Osteoblast (primary cell): ENCODE results near the gene CDK10. TPM values are rescaled to one million over a fixed set of nuclear protein-coding genes. Genes with fewer than 3 reads are reported as not detected.
"Not testable (repeated sequence)": the region's sequence is repeated elsewhere in the genome, so short reads cannot be mapped to it uniquely, and the experiment has no call there.

Experiments used
- DNase-seq: peaks from one replicate; pipeline ENCODE4 v3.0.0; 2011; ENCODE audit warnings: low spot score, mixed read lengths; ENCODE audit not compliant: insufficient read length; ENCODE audit errors: missing footprints
- H2AFZ ChIP-seq: 2 replicates; pipeline ENCODE4 v1.6.0; 2011; ENCODE audit warnings: mild to moderate bottlenecking, low read length
- H3K27ac ChIP-seq: 2 replicates; pipeline ENCODE4 v1.5.1; 2011; ENCODE audit warnings: mild to moderate bottlenecking, low read depth, low read length, moderate library complexity
- H3K27me3 ChIP-seq: 2 replicates; pipeline ENCODE4 v1.6.0; 2012; ENCODE audit warnings: mild to moderate bottlenecking, control low read depth, inconsistent platforms, low read length, moderate library complexity; ENCODE audit not compliant: insufficient read depth
- H3K36me3 ChIP-seq: 2 replicates; pipeline ENCODE4 v1.5.1; 2011; ENCODE audit warnings: mild to moderate bottlenecking, low read length, control low read depth, moderate library complexity; ENCODE audit not compliant: insufficient read depth
- H3K4me1 ChIP-seq: 2 replicates; pipeline ENCODE4 v1.5.1; 2011; ENCODE audit warnings: mild to moderate bottlenecking, low read length, control low read depth, moderate library complexity; ENCODE audit not compliant: insufficient read depth
- H3K4me2 ChIP-seq: 2 replicates; pipeline ENCODE4 v1.6.0; 2011; ENCODE audit warnings: mild to moderate bottlenecking, low read length; ENCODE audit not compliant: insufficient read depth
- H3K4me3 ChIP-seq: fragments of 200-600 bp; sonication (generic); 3 replicates; pipeline ENCODE4 v1.5.1; 2012; ENCODE audit warnings: mild to moderate bottlenecking, low read length, inconsistent platforms; ENCODE audit not compliant: insufficient read depth
- H3K79me2 ChIP-seq: 2 replicates; pipeline ENCODE4 v1.6.0; 2012; ENCODE audit warnings: mild to moderate bottlenecking, low read length, control low read depth, inconsistent platforms; ENCODE audit not compliant: insufficient read depth
- H3K9me3 ChIP-seq: 2 replicates; pipeline ENCODE4 v1.5.1; 2011; ENCODE audit warnings: low read depth, low read length, control low read depth
- H4K20me1 ChIP-seq: 2 replicates; pipeline ENCODE4 v1.6.0; 2012; ENCODE audit warnings: mild to moderate bottlenecking, low read length, control low read depth; ENCODE audit not compliant: insufficient read depth
- CTCF ChIP-seq: IDR thresholded peaks from 2 replicates; pipeline ENCODE4 v1.5.1; 2011; ENCODE audit warnings: mild to moderate bottlenecking, low read depth, low read length, moderate library complexity; ENCODE audit errors: extremely low read depth
- total RNA-seq: library from RNA; depleted of rRNA; stranded (reverse); fragments of >200 nt; gene quantifications from 2 replicates; pipeline ENCODE4 v1.2.3, GENCODE V29; 2012

The CDK10 gene
- total RNA-seq, 1 donor: 37.6 TPM

GRCh38 chr16:89695875-89696669 lies 9.6 kb downstream of the CDK10 start:
- Histone ChIP-seq H3K36me3 (peaks cover 27% of the 10 kb centered on the region), H3K4me1 (peaks cover 9% of the 10 kb centered on the region), H3K27ac (no peak overlapping the region), H3K79me2 (peaks cover 3% of the 10 kb centered on the region), H4K20me1 (peaks cover 18% of the 10 kb centered on the region), H3K27me3 (no peaks in the 10 kb centered on the region), H2AFZ (no peak overlapping the region), H3K4me3 (no peak overlapping the region), H3K4me2 (no peak overlapping the region), H3K9me3 (no peaks in the 10 kb centered on the region)
- DNase-seq: peak; percentile 86
- no peak for TF ChIP-seq CTCF

DNA sequence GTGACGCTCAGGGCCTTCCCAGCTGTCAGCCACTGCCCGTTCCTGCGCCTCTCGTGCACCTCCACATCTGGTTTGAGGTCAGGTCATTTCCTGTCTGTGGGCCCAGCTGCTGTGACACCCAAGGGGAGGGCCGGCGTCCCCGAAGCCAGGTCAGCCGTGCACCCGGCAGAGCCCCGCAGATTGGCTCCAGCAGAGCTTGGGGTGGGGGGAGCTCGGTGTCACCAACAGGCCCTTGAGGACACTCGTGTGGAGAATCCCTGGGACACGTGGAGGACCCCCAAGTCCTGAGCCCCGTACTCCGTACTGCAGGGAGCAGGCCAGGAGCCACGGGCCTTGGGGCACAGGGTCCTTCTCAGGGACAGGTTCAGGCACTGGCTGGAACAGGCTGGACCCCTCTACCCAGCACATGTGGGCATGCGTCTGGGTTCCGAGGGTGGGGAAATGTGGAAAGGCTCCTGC lies 10.2 kb downstream of the CDK10 start:
- no peaks in the 10 kb centered on the region for H3K9me3 ChIP-seq
- no peak overlapping the region for H3K4me2 ChIP-seq
- peaks cover 3% of the 10 kb centered on the region for H3K79me2 ChIP-seq
- no peaks in the 10 kb centered on the region for H3K27me3 ChIP-seq
- peaks cover 9% of the 10 kb centered on the region for H3K4me1 ChIP-seq
- no peak overlapping the region for H3K27ac ChIP-seq
- no peak for TF ChIP-seq CTCF
- peaks cover 21% of the 10 kb centered on the region for H3K36me3 ChIP-seq
- no peak overlapping the region for H3K4me3 ChIP-seq
- peak; percentile 80 for DNase-seq
- peaks cover 18% of the 10 kb centered on the region for H4K20me1 ChIP-seq
- no peak overlapping the region for H2AFZ ChIP-seq

- Histone ChIP-seq H3K4me2 (no peak overlapping the region), H2AFZ (no peak overlapping the region), H3K36me3 (peaks cover 17% of the 10 kb centered on the region), H3K4me1 (peaks cover 11% of the 10 kb centered on the region), H3K27me3 (no peaks in the 10 kb centered on the region), H3K27ac (no peak overlapping the region), H4K20me1 (peaks cover 18% of the 10 kb centered on the region), H3K9me3 (no peaks in the 10 kb centered on the region), H3K79me2 (peaks cover 3% of the 10 kb centered on the region), H3K4me3 (no peak overlapping the region)
- TF ChIP-seq CTCF: no peak
- peak; percentile 86 for DNase-seq
Observed at GRCh38 chr16:89697161-89697615, 10.7 kb downstream of the CDK10 start.

GRCh38 chr16:89697616-89698331 lies 11.3 kb downstream of the CDK10 start:
- Histone ChIP-seq H3K36me3 (peaks cover 13% of the 10 kb centered on the region), H3K4me3 (no peak overlapping the region), H3K79me2 (peaks cover 3% of the 10 kb centered on the region), H4K20me1 (peaks cover 18% of the 10 kb centered on the region), H3K27ac (no peak overlapping the region), H3K9me3 (no peaks in the 10 kb centered on the region), H3K4me1 (peaks cover 11% of the 10 kb centered on the region), H3K27me3 (no peaks in the 10 kb centered on the region), H2AFZ (no peak overlapping the region), H3K4me2 (no peak overlapping the region)
- peak; percentile 78 for DNase-seq
- TF ChIP-seq CTCF: no peak

- DNase-seq, H3K27ac ChIP-seq, H3K36me3 ChIP-seq, H3K4me2 ChIP-seq, H2AFZ ChIP-seq, H3K9me3 ChIP-seq, H3K4me3 ChIP-seq, H3K79me2 ChIP-seq, H3K27me3 ChIP-seq: not testable (repeated sequence)
- Histone ChIP-seq H3K4me1 (peaks cover 11% of the 10 kb centered on the region), H4K20me1 (peaks cover 18% of the 10 kb centered on the region)
Observed at GRCh38 chr16:89698717-89699116, 12.2 kb downstream of the CDK10 start.
